HL-60 (cell line): ENCODE data around the gene NSL1.

Source experiments
- DNase-seq, 2 experiments: peaks; one replicate each; pipeline ENCODE4 v3.0.0-alpha.2; 2010 to 2020; ENCODE audit warnings: low read depth in 1 of 2, low spot score in 1 of 2
- H3K27ac ChIP-seq: fragments of 250-450 bp; sonication (Bioruptor Pico); replicated peaks from 2 replicates; pipeline ENCODE4 v1.5.1; 2020; ENCODE audit warnings: mild to moderate bottlenecking, moderate library complexity
- H3K27me3 ChIP-seq: fragments of 250-450 bp; sonication (Bioruptor Pico); 2 replicates; pipeline ENCODE4 v1.5.1; 2021; ENCODE audit warnings: mild to moderate bottlenecking, moderate library complexity; ENCODE audit not compliant: insufficient read depth, poor library complexity, severe bottlenecking
- H3K4me3 ChIP-seq: replicated peaks from 2 replicates; pipeline ENCODE4 v1.5.1; 2011; ENCODE audit warnings: mild to moderate bottlenecking, control low read depth, low read length; ENCODE audit not compliant: insufficient read depth
- GABPA ChIP-seq: IDR thresholded peaks from 2 replicates; pipeline ENCODE4 v1.6.1; 2012; ENCODE audit warnings: low read depth
- POLR2AphosphoS5 ChIP-seq: IDR thresholded peaks from 2 replicates; pipeline ENCODE4 v1.6.1; 2012; ENCODE audit warnings: low read depth
- SPI1 ChIP-seq: IDR thresholded peaks from 2 replicates; pipeline ENCODE4 v1.6.1; 2012; ENCODE audit warnings: low read depth, mild to moderate bottlenecking, borderline replicate concordance
- TF ChIP-seq, protein P1 (sequence below): IDR thresholded peaks from 2 replicates; pipeline ENCODE4 v1.6.1; 2012; ENCODE audit warnings: low read depth; ENCODE audit not compliant: insufficient replicate concordance
- TF ChIP-seq, protein P2 (sequence below): IDR thresholded peaks from one replicate; pipeline ENCODE4 v1.5.1; 2011; ENCODE audit warnings: low read length, control low read depth, inconsistent platforms; ENCODE audit not compliant: insufficient read depth

Gene NSL1

DNA sequence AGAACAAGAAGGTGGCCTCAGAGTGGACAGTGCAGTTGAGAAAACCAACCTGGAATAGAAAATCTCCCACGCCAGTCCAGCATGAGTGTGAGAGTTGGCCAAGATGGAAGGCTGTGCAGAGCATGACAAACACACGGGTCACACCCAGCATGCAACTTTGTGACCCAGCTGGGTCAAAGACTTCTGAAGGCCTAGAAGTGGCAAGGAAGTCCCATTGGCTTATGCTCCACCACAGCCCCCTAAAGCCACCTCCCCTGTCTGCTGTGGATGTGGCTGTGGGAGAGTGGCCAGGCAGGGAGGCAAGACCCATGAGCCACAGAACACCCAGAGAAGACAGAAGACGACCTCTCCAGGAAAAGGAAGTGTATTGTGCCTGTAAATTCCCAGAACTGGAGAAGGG is 105.5 kb downstream of the NSL1 start:
- Histone ChIP-seq H3K27ac (no peak overlapping the region), H3K27me3 (no peaks in the 10 kb centered on the region), H3K4me3 (no peak overlapping the region)
- no peak for DNase-seq
- TF ChIP-seq, protein P1, sequence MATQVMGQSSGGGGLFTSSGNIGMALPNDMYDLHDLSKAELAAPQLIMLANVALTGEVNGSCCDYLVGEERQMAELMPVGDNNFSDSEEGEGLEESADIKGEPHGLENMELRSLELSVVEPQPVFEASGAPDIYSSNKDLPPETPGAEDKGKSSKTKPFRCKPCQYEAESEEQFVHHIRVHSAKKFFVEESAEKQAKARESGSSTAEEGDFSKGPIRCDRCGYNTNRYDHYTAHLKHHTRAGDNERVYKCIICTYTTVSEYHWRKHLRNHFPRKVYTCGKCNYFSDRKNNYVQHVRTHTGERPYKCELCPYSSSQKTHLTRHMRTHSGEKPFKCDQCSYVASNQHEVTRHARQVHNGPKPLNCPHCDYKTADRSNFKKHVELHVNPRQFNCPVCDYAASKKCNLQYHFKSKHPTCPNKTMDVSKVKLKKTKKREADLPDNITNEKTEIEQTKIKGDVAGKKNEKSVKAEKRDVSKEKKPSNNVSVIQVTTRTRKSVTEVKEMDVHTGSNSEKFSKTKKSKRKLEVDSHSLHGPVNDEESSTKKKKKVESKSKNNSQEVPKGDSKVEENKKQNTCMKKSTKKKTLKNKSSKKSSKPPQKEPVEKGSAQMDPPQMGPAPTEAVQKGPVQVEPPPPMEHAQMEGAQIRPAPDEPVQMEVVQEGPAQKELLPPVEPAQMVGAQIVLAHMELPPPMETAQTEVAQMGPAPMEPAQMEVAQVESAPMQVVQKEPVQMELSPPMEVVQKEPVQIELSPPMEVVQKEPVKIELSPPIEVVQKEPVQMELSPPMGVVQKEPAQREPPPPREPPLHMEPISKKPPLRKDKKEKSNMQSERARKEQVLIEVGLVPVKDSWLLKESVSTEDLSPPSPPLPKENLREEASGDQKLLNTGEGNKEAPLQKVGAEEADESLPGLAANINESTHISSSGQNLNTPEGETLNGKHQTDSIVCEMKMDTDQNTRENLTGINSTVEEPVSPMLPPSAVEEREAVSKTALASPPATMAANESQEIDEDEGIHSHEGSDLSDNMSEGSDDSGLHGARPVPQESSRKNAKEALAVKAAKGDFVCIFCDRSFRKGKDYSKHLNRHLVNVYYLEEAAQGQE, result no peak
- TF ChIP-seq POLR2AphosphoS5 (no peak), SPI1 (no peak)

DNA sequence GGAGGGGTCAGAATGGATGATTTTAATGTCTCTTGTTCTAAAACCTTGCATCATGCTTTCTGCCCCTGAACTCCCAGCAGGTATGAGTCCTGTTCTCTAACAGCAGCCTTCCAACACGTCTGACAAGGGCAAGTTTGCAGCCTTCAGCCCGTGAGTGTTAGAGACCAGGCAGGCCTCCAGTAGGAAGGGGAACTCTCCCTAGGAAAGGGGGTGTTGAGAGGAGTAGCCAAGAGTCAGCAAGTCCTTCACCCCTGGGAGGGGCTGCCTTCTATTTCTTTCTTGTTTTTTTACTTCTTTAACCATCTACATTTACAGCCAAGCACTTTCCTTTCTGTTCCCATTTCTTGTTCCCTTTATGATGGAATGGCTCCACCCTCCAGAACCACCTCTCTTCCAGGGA is 106.1 kb downstream of the NSL1 start:
- no peak for DNase-seq
- Histone ChIP-seq H3K27me3 (no peaks in the 10 kb centered on the region), H3K4me3 (no peak overlapping the region), H3K27ac (no peak overlapping the region)
- no peak for TF ChIP-seq POLR2AphosphoS5

DNA sequence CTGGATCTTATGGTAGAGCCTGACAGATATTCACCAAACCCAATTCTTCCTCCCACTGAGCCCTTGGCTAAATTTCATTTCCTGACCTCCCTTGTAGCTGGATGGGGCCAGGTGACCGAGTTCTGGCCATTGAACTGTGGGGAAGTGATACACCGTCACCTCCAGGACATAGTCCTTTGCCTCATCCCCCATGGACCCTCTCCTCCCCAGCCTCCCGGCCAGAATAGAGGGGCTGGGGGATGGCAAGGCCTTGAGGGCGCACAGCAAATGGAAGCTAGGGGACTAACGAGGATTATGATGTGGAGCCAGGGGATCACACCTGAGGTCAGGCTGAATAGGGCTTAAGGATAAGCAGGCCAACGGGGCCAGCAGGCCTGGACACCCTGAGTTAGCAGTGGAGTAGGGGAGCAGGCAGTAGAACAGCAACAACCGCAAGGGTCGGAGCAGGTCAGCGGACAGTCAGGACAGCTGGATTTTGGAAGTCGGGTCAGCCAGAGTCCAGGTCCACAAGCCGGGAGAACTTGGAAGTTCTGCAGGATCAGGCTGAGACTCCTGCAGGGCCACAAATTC is 107.0 kb downstream of the NSL1 start:
- TF ChIP-seq, protein P1, result no peak
- TF ChIP-seq SPI1, result no peak
- TF ChIP-seq, protein P2, sequence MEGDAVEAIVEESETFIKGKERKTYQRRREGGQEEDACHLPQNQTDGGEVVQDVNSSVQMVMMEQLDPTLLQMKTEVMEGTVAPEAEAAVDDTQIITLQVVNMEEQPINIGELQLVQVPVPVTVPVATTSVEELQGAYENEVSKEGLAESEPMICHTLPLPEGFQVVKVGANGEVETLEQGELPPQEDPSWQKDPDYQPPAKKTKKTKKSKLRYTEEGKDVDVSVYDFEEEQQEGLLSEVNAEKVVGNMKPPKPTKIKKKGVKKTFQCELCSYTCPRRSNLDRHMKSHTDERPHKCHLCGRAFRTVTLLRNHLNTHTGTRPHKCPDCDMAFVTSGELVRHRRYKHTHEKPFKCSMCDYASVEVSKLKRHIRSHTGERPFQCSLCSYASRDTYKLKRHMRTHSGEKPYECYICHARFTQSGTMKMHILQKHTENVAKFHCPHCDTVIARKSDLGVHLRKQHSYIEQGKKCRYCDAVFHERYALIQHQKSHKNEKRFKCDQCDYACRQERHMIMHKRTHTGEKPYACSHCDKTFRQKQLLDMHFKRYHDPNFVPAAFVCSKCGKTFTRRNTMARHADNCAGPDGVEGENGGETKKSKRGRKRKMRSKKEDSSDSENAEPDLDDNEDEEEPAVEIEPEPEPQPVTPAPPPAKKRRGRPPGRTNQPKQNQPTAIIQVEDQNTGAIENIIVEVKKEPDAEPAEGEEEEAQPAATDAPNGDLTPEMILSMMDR, result no peak
- no peak for TF ChIP-seq POLR2AphosphoS5
- no peak for TF ChIP-seq GABPA
- no peaks in the 10 kb centered on the region for H3K27me3 ChIP-seq
- no peak overlapping the region for H3K4me3 ChIP-seq
- no peak overlapping the region for H3K27ac ChIP-seq
- DNase-seq, result no peak

DNA sequence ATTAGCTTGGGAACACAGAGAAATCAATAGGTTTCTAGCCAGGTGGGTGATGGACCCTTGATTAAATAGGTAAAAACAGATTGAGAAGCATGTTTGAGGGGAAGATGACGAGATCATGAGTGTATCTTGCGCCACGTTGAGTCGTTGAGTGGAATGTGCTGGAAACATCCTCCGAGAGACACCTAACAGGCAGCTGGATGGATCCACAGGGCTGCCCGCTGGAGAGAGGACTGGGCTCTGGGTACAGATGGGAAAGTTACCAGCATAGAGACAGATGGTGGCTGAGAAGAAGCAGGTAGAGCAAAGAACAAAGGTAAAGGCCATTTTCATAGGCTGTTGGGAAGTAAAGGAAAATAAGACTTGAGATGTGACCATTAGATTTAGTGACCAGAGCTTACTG is 107.5 kb downstream of the NSL1 start:
- H3K4me3 ChIP-seq, result no peak overlapping the region
- peak overlapping the region; percentile 68 for H3K27ac ChIP-seq
- DNase-seq, result no peak
- TF ChIP-seq, protein P1, result no peak
- no peak for TF ChIP-seq SPI1
- no peak for TF ChIP-seq GABPA
- TF ChIP-seq POLR2AphosphoS5, result no peak
- TF ChIP-seq, protein P2, result no peak
- H3K27me3 ChIP-seq, result no peaks in the 10 kb centered on the region
